Measurements from ENCODE around the gene SHOC2. TPM values are rescaled to one million over a fixed set of nuclear protein-coding genes. Genes with fewer than 3 reads are reported as not detected.

Gene SHOC2
- 16.3 TPM for polyA plus RNA-seq (2013, experiment 1 of 2)
- polyA plus RNA-seq (2013, experiment 2 of 2), result 18.4 TPM

DNA sequence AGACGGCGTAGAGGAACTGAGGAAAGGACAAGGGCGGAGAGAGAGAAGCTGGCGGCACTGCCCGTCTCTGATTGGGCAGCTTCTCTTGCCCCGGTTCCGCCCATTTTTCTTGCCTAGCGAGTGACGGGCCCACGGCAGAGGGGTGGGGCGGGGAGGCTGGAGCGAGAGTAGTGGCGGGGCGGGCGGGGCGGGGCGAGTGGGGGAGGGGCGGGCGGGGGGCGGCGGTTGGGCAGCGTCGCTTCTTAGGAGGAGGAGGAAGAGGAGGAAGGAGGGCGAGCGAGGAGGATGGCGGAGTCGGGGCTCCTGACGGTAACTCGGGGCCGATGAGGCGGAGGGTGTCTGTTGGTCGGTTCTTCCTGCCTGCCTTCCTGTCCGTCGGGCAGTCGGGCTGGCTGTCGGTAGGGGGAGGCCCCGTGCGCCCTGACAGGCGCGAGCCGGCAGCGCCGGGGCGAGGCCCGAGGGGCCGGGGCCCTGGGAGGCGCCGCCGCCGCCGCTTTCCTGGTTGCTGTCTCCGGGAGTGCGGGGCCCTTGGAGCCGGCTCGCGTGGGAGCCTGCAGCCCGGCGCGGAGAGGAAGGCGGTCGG lies at the start of gene SHOC2:
Gene SHOC2, plus strand, starts transcription at position 256 of the 583 bp plus-strand sequence. CDS start 44,755 bp downstream, outside the sequence.
- Histone ChIP-seq H3K4me3 (ENCODE audit: low read length) (peak within 1 kb of the TSS; percentile 89), H3K27ac (ENCODE audit: low read depth, low read length) (peak within 1 kb of the TSS; percentile 97), H3K36me3 (ENCODE audit: insufficient read depth, low read length) (no peaks in the 10 kb centered on the region), H3K27me3 (ENCODE audit: insufficient read depth, low read length) (no peaks in the 10 kb centered on the region), H3K9me3 (ENCODE audit: insufficient read depth, low read depth, low read length) (no peaks in the 10 kb centered on the region), H3K4me1 (ENCODE audit: insufficient read depth, low read length) (peaks cover 30% of the 10 kb centered on the region), H3K9ac (ENCODE audit: low read depth, low read length) (peak within 1 kb of the TSS; percentile 81)
- WGBS, result under 1% methylated on average over 47 of the region's 61 CpGs

DNA sequence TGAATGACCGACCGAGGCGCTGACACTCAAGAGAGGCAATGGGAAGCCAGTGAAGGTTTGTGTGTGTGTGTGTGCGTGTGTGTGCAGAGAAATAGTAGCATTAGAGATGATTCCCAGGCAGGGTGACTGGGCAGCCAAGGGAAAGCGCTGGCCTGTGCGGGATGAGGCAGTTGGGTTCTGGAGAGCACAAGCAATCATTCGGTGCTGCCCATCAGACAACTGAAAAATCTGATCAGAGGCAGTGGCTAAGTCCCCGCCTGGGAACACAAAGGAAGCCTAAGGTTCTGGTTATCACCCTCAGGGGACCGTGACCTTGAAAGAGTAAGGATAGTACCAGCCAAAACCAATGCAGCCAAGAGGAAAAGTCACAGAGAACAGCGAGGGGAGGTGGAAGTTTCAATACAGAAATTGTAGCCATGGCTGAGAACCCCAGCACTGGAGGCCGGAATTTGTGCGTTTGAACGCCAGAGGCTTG lies 48.5 kb upstream of the SHOC2 start:
- Histone ChIP-seq H3K4me3 (ENCODE audit: low read length) (peak overlapping the region; percentile 71), H3K9me3 (ENCODE audit: insufficient read depth, low read depth, low read length) (no peaks in the 10 kb centered on the region), H3K27ac (ENCODE audit: low read depth, low read length) (peak overlapping the region; percentile 80), H3K27me3 (ENCODE audit: insufficient read depth, low read length) (no peaks in the 10 kb centered on the region), H3K36me3 (ENCODE audit: insufficient read depth, low read length) (no peaks in the 10 kb centered on the region), H3K9ac (ENCODE audit: low read depth, low read length) (peak overlapping the region; percentile 74), H3K4me1 (ENCODE audit: insufficient read depth, low read length) (peaks cover 20% of the 10 kb centered on the region)
- WGBS, result 76% methylated on average over 13 of the region's 13 CpGs

DNA sequence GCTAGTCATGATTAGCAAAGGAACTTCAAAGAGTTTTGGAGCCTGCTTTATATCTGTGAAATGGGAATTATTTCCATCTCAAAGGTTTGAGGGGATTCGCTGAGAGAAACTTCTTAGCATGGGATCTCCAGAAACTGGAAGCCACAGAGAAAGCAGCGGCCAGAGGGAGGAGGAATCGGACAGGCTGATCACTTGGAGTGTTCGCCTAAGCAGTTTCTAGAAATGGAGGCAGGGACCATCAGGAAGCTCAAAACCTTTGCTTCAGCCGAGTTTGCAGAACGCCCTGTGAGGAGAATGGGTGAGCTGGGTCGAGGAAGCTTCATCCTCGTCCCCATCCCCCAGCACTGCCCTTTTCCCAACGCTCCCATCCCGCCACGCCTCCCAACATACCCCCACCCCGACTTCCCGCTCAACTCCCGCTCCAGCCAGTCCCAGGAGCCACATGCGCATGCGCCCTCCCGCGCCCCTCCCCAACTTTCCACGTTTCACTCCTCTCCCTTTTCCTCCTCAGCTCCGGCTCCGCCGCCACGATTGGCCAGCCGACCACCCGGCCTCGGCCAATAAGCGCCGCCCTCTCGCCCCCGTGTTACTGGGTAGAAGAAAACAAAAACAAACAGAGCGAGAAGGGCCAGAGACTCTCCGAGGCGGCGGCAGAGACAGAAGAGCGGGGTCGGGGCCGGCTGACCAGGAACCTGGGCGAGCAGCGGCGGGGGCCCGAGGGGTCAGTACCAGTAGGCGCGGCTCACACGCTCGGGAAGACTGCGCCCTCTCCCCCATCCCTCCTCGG lies 47.9 kb upstream of the SHOC2 start, which contains the start of gene PDCD4:
Gene PDCD4, plus strand, starts transcription at position 631 of the 787 bp plus-strand sequence. CDS start 4,100 bp downstream, outside the sequence.
- peak within 1 kb of the TSS; percentile 96 for H3K27ac ChIP-seq (ENCODE audit: low read depth, low read length)

GRCh38 chr10:110872145-110872983 lies 47.0 kb upstream of the SHOC2 start:
- Histone ChIP-seq H3K4me1 (ENCODE audit: insufficient read depth, low read length) (peaks cover 20% of the 10 kb centered on the region), H3K27me3 (ENCODE audit: insufficient read depth, low read length) (no peaks in the 10 kb centered on the region), H3K9me3 (ENCODE audit: insufficient read depth, low read depth, low read length) (no peaks in the 10 kb centered on the region), H3K36me3 (ENCODE audit: insufficient read depth, low read length) (peaks cover 5% of the 10 kb centered on the region; the same call in 1 of the 2 replicates), H3K4me3 (ENCODE audit: low read length) (peak overlapping the region; percentile 71), H3K27ac (ENCODE audit: low read depth, low read length) (peak overlapping the region; percentile 96), H3K9ac (ENCODE audit: low read depth, low read length) (peak overlapping the region; percentile 68)
- WGBS, result under 1% methylated on average over 66 of the region's 70 CpGs

More for the DNA sequence above, 47.9 kb upstream of the SHOC2 start, which contains the start of gene PDCD4:
- no peaks in the 10 kb centered on the region for H3K27me3 ChIP-seq (ENCODE audit: insufficient read depth, low read length)
- peak within 1 kb of the TSS; percentile 74 for H3K9ac ChIP-seq (ENCODE audit: low read depth, low read length)
- no peaks in the 10 kb centered on the region; the same call in 1 of the 2 replicates for H3K36me3 ChIP-seq (ENCODE audit: insufficient read depth, low read length)
- WGBS, result 2% methylated on average over 47 of the region's 47 CpGs
- H3K4me3 ChIP-seq (ENCODE audit: low read length), result peak within 1 kb of the TSS; percentile 71
- H3K4me1 ChIP-seq (ENCODE audit: insufficient read depth, low read length), result peaks cover 20% of the 10 kb centered on the region
- H3K9me3 ChIP-seq (ENCODE audit: insufficient read depth, low read depth, low read length), result no peaks in the 10 kb centered on the region

DNA sequence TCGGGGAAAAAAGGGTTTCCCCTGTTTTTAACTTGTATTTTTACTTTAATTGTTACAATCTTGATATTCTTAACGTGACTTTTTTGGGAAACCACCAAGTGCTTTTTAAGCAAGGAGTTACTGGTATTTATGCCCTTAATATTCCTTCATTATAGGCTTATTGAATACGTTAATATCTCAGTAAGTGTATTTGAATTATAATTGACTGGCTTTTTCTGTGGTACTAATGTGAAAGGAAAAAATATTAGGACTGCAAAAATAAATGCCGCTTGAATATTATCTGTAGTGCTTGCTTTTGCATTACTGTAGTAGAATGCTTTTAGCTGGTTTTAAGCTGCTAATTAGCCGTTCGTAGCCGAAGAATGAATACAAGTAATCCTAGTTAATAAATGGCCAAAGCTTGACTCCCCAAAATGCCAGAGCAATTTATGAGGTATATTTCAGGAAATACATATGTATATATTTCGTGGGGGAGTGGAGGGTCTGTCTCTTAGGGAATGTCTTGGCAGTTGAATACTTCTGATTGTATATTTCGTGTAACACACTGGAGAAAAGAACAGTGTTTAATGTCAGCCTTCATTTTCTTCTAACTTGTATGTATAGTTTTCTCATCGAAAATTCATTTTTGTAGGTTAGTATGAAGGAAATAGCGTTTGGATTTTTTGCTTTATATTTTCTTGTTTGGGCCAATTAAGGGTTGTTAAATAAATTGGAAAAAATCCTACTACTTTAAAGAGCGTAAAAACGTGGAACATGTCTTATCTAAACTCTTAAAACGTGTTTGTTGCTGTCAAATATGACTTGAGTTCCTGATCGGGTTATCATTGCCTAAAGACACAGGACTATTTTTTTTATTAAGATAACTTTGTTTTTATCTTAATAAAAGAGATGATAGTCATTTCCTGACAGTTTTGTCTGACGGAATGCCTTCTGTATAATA lies 46.1 kb upstream of the SHOC2 start:
- 48% methylated on average over 16 of the region's 16 CpGs for WGBS
- Histone ChIP-seq H3K4me1 (ENCODE audit: insufficient read depth, low read length) (peaks cover 20% of the 10 kb centered on the region), H3K27ac (ENCODE audit: low read depth, low read length) (peak overlapping the region; percentile 96), H3K9ac (ENCODE audit: low read depth, low read length) (peak overlapping the region; percentile 68), H3K36me3 (ENCODE audit: insufficient read depth, low read length) (peaks cover 7% of the 10 kb centered on the region), H3K9me3 (ENCODE audit: insufficient read depth, low read depth, low read length) (no peaks in the 10 kb centered on the region), H3K4me3 (ENCODE audit: low read length) (peak overlapping the region; percentile 71), H3K27me3 (ENCODE audit: insufficient read depth, low read length) (no peaks in the 10 kb centered on the region)

- peaks cover 20% of the 10 kb centered on the region for H3K4me1 ChIP-seq (ENCODE audit: insufficient read depth, low read length)
- no peaks in the 10 kb centered on the region for H3K9me3 ChIP-seq (ENCODE audit: insufficient read depth, low read depth, low read length)
- no CpG with 5 or more reads among the region's 2 CpGs for WGBS
- H3K36me3 ChIP-seq (ENCODE audit: insufficient read depth, low read length), result peaks cover 11% of the 10 kb centered on the region
- no peak overlapping the region for H3K27ac ChIP-seq (ENCODE audit: low read depth, low read length)
- peak overlapping the region; percentile 71; the same call in 1 of the 2 replicates for H3K4me3 ChIP-seq (ENCODE audit: low read length)
- no peak overlapping the region for H3K9ac ChIP-seq (ENCODE audit: low read depth, low read length)
- no peaks in the 10 kb centered on the region for H3K27me3 ChIP-seq (ENCODE audit: insufficient read depth, low read length)
Observed at GRCh38 chr10:110873951-110874350, 45.5 kb upstream of the SHOC2 start.

DNA sequence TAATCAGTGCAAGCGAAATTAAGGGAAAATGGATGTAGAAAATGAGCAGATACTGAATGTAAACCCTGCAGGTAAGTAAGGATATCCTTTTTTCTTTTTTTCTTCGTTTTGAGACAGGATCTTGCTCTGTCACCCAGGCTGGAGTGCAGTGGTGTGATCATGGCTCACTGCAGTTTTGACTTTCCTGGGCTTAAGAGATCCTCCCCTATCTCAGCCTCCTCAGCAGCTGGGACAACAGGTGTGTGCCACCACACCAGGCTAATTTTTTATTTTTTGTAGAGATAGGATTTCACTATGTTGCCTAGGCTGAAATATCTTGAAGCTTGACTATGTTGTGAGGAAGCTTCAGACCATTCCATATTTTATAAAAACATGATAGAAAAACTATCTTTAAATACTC lies 43.4 kb upstream of the SHOC2 start:
- peaks cover 16% of the 10 kb centered on the region for H3K36me3 ChIP-seq (ENCODE audit: insufficient read depth, low read length)
- no peaks in the 10 kb centered on the region for H3K27me3 ChIP-seq (ENCODE audit: insufficient read depth, low read length)
- 94% methylated on average over 2 of the region's 2 CpGs for WGBS
- H3K4me3 ChIP-seq (ENCODE audit: low read length), result no peak overlapping the region
- H3K9me3 ChIP-seq (ENCODE audit: insufficient read depth, low read depth, low read length), result no peaks in the 10 kb centered on the region
- no peak overlapping the region for H3K9ac ChIP-seq (ENCODE audit: low read depth, low read length)
- no peak overlapping the region for H3K27ac ChIP-seq (ENCODE audit: low read depth, low read length)
- H3K4me1 ChIP-seq (ENCODE audit: insufficient read depth, low read length), result peaks cover 14% of the 10 kb centered on the region

GRCh38 chr10:110876788-110877187 lies 42.6 kb upstream of the SHOC2 start:
- no peaks in the 10 kb centered on the region for H3K9me3 ChIP-seq (ENCODE audit: insufficient read depth, low read depth, low read length)
- H3K4me1 ChIP-seq (ENCODE audit: insufficient read depth, low read length), result peaks cover 10% of the 10 kb centered on the region
- WGBS, result no CpG with 5 or more reads among the region's 1 CpG
- H3K36me3 ChIP-seq (ENCODE audit: insufficient read depth, low read length), result peaks cover 24% of the 10 kb centered on the region
- H3K27ac ChIP-seq (ENCODE audit: low read depth, low read length), result no peak overlapping the region
- H3K9ac ChIP-seq (ENCODE audit: low read depth, low read length), result no peak overlapping the region
- H3K27me3 ChIP-seq (ENCODE audit: insufficient read depth, low read length), result no peaks in the 10 kb centered on the region
- no peak overlapping the region for H3K4me3 ChIP-seq (ENCODE audit: low read length)

DNA sequence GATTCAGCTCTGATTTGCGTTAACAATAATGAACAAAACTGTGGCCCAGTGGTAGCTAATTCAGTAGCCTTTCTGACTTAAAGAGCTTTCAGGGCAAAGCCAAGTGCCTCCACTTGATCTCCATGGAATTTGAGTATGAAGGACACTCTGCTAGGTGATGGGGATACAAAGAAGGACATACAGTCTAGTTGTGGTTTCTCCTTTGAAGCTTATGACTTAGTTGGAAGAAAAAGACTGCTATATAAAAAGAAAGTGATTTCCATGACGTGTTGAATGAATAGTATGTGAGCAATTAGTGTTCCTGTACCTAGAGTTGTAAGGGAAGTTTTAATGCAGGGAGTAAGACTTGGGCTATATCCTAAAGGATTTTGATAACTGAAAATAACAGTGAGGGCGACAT lies 39.4 kb upstream of the SHOC2 start:
- Histone ChIP-seq H3K9ac (ENCODE audit: low read depth, low read length) (no peak overlapping the region), H3K4me3 (ENCODE audit: low read length) (no peak overlapping the region), H3K27me3 (ENCODE audit: insufficient read depth, low read length) (no peaks in the 10 kb centered on the region), H3K36me3 (ENCODE audit: insufficient read depth, low read length) (peaks cover 51% of the 10 kb centered on the region), H3K4me1 (ENCODE audit: insufficient read depth, low read length) (no peaks in the 10 kb centered on the region), H3K9me3 (ENCODE audit: insufficient read depth, low read depth, low read length) (no peaks in the 10 kb centered on the region), H3K27ac (ENCODE audit: low read depth, low read length) (no peak overlapping the region)
- 88% methylated on average over 3 of the region's 3 CpGs for WGBS

DNA sequence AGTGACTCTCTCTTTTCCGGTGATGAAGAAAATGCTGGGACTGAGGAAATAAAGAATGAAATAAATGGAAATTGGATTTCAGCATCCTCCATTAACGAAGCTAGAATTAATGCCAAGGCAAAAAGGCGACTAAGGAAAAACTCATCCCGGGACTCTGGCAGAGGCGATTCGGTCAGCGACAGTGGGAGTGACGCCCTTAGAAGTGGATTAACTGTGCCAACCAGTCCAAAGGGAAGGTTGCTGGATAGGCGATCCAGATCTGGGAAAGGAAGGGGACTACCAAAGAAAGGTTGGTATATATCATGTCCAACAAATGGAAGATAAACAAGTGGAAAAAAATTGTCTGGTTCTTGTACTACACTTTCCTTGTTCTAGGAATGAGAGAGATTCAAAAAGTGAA lies 38.2 kb upstream of the SHOC2 start:
- Histone ChIP-seq H3K4me1 (ENCODE audit: insufficient read depth, low read length) (no peaks in the 10 kb centered on the region), H3K9ac (ENCODE audit: low read depth, low read length) (no peak overlapping the region), H3K9me3 (ENCODE audit: insufficient read depth, low read depth, low read length) (no peaks in the 10 kb centered on the region), H3K27ac (ENCODE audit: low read depth, low read length) (no peak overlapping the region), H3K27me3 (ENCODE audit: insufficient read depth, low read length) (no peaks in the 10 kb centered on the region), H3K36me3 (ENCODE audit: insufficient read depth, low read length) (peaks cover 54% of the 10 kb centered on the region), H3K4me3 (ENCODE audit: low read length) (no peak overlapping the region)
- 93% methylated on average over 9 of the region's 9 CpGs for WGBS
